Prostate gland (tissue), 2 donors: ENCODE results near the gene CAPNS2.

Source experiments
- CTCF ChIP-seq, 4 experiments: fragments of 200-600 bp in 2 of 4; fragments of 450-650 bp in 2 of 4; sonication (generic) in 2 of 4; IDR thresholded peaks; 1 replicate in 3 of 4; 2 replicates in 1 of 4; pipeline ENCODE4 v1.5.1; 2016 to 2019; ENCODE audit warnings: antibody characterized with exemption in 4 of 4, mild to moderate bottlenecking in 2 of 4, moderate library complexity in 2 of 4
- POLR2A ChIP-seq: fragments of 450-650 bp; IDR thresholded peaks from one replicate; pipeline ENCODE4 v1.6.1; 2016; ENCODE audit warnings: antibody characterized with exemption, mild to moderate bottlenecking
- POLR2AphosphoS5 ChIP-seq: sonication (generic); formaldehyde crosslinking; IDR thresholded peaks from one replicate; pipeline ENCODE4 v1.6.1; 2017; ENCODE audit warnings: antibody characterized with exemption

DNA sequence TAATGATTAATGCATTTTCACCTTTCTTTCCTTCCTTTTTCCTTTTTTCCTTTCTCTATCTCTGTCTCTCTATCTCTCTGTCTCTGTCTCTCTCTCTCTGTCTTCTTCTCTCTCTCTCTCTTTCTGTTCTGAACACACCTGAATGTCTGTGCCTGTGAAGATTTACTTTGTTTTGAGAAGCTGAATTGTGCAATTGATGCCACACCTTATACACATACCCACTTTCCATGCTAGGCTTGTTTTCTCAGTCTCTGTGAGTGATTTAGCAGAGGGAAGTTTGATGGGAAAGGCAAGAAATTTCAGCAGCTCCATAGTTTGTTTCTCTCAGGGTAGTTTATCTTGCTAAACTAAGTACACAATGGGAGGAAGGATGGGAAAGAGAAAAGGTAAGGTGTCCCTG is 9.3 kb upstream of the CAPNS2 start:
- TF ChIP-seq POLR2AphosphoS5 (no peak), CTCF (IDR thresholded peaks at IDR 0.05) (no peak), POLR2A (no peak)
